CD14-positive monocyte (primary cell): ENCODE data around the gene PPM1H. TPM values are rescaled to one million over a fixed set of nuclear protein-coding genes. Genes with fewer than 3 reads are reported as not detected.

Experiments used
- DNase-seq, 3 donors: peaks; one replicate each; pipeline ENCODE4 v3.0.0-alpha.2; 2011 to 2022
- H2AFZ ChIP-seq: 2 replicates; pipeline ENCODE4 v1.6.0; 2012; ENCODE audit warnings: mild to moderate bottlenecking, low read depth, low read length, inconsistent platforms; ENCODE audit not compliant: insufficient read depth, poor library complexity, severe bottlenecking
- H3K27ac ChIP-seq, 2 donors: 1 replicate in 1 of 2; 2 replicates in 1 of 2; pipeline ENCODE4 v1.5.1; 2012 to 2013; ENCODE audit warnings: low read length in 2 of 2, control low read depth in 1 of 2, inconsistent platforms in 1 of 2, low read depth in 1 of 2, mild to moderate bottlenecking in 1 of 2
- H3K27me3 ChIP-seq, 2 donors: one replicate each; pipeline versions ENCODE4 v1.6.0 to v1.6.1; 2011 to 2013; ENCODE audit warnings: low read length in 2 of 2; ENCODE audit not compliant: control insufficient read depth in 2 of 2, insufficient read depth in 2 of 2
- H3K36me3 ChIP-seq, 2 donors: replicated peaks in 1 of 2; 1 replicate in 1 of 2; 2 replicates in 1 of 2; pipeline versions ENCODE4 v1.5.1 to v1.6.1; 2012 to 2013; ENCODE audit warnings: low read length in 2 of 2, control low read depth in 1 of 2, inconsistent platforms in 1 of 2, mild to moderate bottlenecking in 1 of 2; ENCODE audit not compliant: insufficient read depth in 2 of 2, control insufficient read depth in 1 of 2
- H3K4me1 ChIP-seq, 2 donors: 1 replicate in 1 of 2; 2 replicates in 1 of 2; pipeline versions ENCODE4 v1.5.1 to v1.6.1; 2012 to 2013; ENCODE audit warnings: low read length in 2 of 2, control low read depth in 1 of 2, inconsistent platforms in 1 of 2, mild to moderate bottlenecking in 1 of 2, moderate library complexity in 1 of 2; ENCODE audit not compliant: insufficient read depth in 2 of 2, control insufficient read depth in 1 of 2
- H3K4me2 ChIP-seq: replicated peaks from 2 replicates; pipeline ENCODE3; 2012; ENCODE audit warnings: low read length, moderate library complexity, mild to moderate bottlenecking; ENCODE audit not compliant: poor library complexity, severe bottlenecking; ENCODE audit errors: extremely low read depth
- H3K4me3 ChIP-seq, 3 experiments: fragments of 200-600 bp in 1 of 3; sonication (generic) in 1 of 3; replicated peaks in 1 of 3; 1 replicate in 2 of 3; 2 replicates in 1 of 3; pipeline ENCODE4 v1.5.1; 2011 to 2013; ENCODE audit warnings: low read length in 3 of 3, mild to moderate bottlenecking in 3 of 3, control low read depth in 2 of 3, low read depth in 2 of 3, inconsistent platforms in 1 of 3, moderate library complexity in 1 of 3
- H3K79me2 ChIP-seq: 2 replicates; pipeline ENCODE4 v1.6.0; 2012; ENCODE audit warnings: mild to moderate bottlenecking, control low read depth, inconsistent platforms, low read length, moderate library complexity; ENCODE audit not compliant: insufficient read depth
- H3K9ac ChIP-seq: 2 replicates; pipeline ENCODE4 v1.6.0; 2017; ENCODE audit warnings: low read length, mild to moderate bottlenecking; ENCODE audit not compliant: insufficient read depth, poor library complexity, severe bottlenecking
- H3K9me3 ChIP-seq, 2 donors: replicated peaks in 1 of 2; 1 replicate in 1 of 2; 2 replicates in 1 of 2; pipeline versions ENCODE4 v1.5.1 to v1.6.1; 2012 to 2013; ENCODE audit warnings: low read length in 2 of 2, control low read depth in 1 of 2; ENCODE audit not compliant: control insufficient read depth in 1 of 2, insufficient read depth in 1 of 2
- H4K20me1 ChIP-seq: 2 replicates; pipeline ENCODE4 v1.6.0; 2012; ENCODE audit warnings: mild to moderate bottlenecking, low read length, control low read depth, moderate library complexity; ENCODE audit not compliant: insufficient read depth
- H3K27ac Mint-ChIP-seq, 7 donors: one replicate each; pipeline ENCODE4 v1.8.0; 2020; ENCODE audit warnings: mild to moderate bottlenecking in 7 of 7, mixed read lengths in 7 of 7, moderate library complexity in 6 of 7, inconsistent platforms in 2 of 7
- H3K27me3 Mint-ChIP-seq, 3 donors: one replicate each; pipeline ENCODE4 v1.8.0; 2021 to 2022; ENCODE audit warnings: low read depth in 3 of 3, mild to moderate bottlenecking in 3 of 3, mixed read lengths in 3 of 3, moderate library complexity in 3 of 3, inconsistent platforms in 1 of 3
- H3K36me3 Mint-ChIP-seq, 2 donors: one replicate each; pipeline ENCODE4 v1.8.0; 2020; ENCODE audit warnings: mixed read lengths in 2 of 2, inconsistent platforms in 1 of 2, mild to moderate bottlenecking in 1 of 2
- H3K4me1 Mint-ChIP-seq: one replicate; pipeline ENCODE4 v1.8.0; 2020; ENCODE audit warnings: mild to moderate bottlenecking, mixed read lengths
- H3K4me3 Mint-ChIP-seq, 2 donors: one replicate each; pipeline ENCODE4 v1.8.0; 2020; ENCODE audit warnings: mild to moderate bottlenecking in 2 of 2, mixed read lengths in 2 of 2, moderate library complexity in 1 of 2
- H3K9me3 Mint-ChIP-seq, 7 donors: one replicate each; pipeline ENCODE4 v1.8.0; 2020 to 2022; ENCODE audit warnings: mixed read lengths in 7 of 7, mild to moderate bottlenecking in 6 of 7, moderate library complexity in 6 of 7, inconsistent platforms in 2 of 7
- WGBS: methylation state at CpG from one replicate; pipeline ENCODE4 v1.1.5; 2013; ENCODE audit warnings: missing lambda C conversion rate; ENCODE audit not compliant: insufficient coverage; 5-methylcytosine and 5-hydroxymethylcytosine counted together
- intact Hi-C, 2 donors: fragments of 100-400 bp; cut with micrococcal nuclease; formaldehyde crosslinking; loops; one replicate each; pipeline versions ENCODE4 v1.15.0 to v1.15.1; 2023
- polyA plus RNA-seq, 3 donors: library from polyadenylated mRNA; depleted of rRNA in 1 of 3; unstranded in 2 of 3; stranded (reverse) in 1 of 3; fragments of 300-500 nt in 2 of 3; fragments of >200 nt in 1 of 3; fragmentation: Illumina TruSeq in 2 of 3; gene quantifications; 1 replicate in 2 of 3; 2 replicates in 1 of 3; pipeline ENCODE4 v1.2.3, GENCODE V29; 2012 to 2021
- TF ChIP-seq, protein P1 (sequence below): fragments of 200-600 bp; IDR thresholded peaks from one replicate; pipeline ENCODE4 v1.8.0; 2022; ENCODE audit warnings: antibody characterized with exemption, mild to moderate bottlenecking

The PPM1H gene
- polyA plus RNA-seq, 3 donors = 1.5 to 2.8 (median 1.9) TPM

DNA sequence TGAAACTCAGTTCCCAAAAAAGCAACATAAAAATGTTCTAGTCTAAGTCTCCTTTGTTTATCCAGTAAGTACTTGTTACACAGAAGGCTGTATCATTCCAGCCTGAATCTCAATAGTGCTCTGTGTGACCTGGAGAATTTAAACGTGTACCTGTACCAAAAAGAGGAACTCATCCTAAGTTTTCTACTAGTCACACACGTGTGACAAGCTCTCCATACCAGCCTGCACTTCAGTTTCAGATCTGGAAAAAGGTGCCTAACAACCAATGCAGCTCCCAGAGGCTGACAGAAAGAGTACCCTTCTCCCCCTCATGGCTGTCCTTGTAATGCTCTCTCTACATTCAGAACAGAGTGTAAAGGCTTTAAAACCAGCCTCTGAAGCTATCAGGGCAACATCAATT is 27.4 kb downstream of the PPM1H start:
- Mint-ChIP-seq H3K4me3 (no peak overlapping the region), H3K27ac (no peak overlapping the region), H3K36me3 (peaks cover 3 to 6% of the 10 kb centered on the region in 2 donors), H3K27me3 (peaks cover 0 to 1% (median 0%) of the 10 kb centered on the region in 3 donors), H3K4me1 (peaks cover 9% of the 10 kb centered on the region), H3K9me3 (no peaks in the 10 kb centered on the region)
- Histone ChIP-seq H2AFZ (no peak overlapping the region), H3K9me3 (no peaks in the 10 kb centered on the region), H3K79me2 (no peaks in the 10 kb centered on the region), H3K36me3 (no peaks in the 10 kb centered on the region), H3K4me1 (peaks cover 10 to 13% of the 10 kb centered on the region in 2 donors), H4K20me1 (no peaks in the 10 kb centered on the region), H3K4me3 (no peak overlapping the region), H3K9ac (no peak overlapping the region), H3K27ac (no peak overlapping the region), H3K4me2 (no peak overlapping the region), H3K27me3 (no peaks in the 10 kb centered on the region)
- DNase-seq = no peak
- WGBS = 6% methylated on average over 2 of the region's 2 CpGs
- TF ChIP-seq, protein P1, sequence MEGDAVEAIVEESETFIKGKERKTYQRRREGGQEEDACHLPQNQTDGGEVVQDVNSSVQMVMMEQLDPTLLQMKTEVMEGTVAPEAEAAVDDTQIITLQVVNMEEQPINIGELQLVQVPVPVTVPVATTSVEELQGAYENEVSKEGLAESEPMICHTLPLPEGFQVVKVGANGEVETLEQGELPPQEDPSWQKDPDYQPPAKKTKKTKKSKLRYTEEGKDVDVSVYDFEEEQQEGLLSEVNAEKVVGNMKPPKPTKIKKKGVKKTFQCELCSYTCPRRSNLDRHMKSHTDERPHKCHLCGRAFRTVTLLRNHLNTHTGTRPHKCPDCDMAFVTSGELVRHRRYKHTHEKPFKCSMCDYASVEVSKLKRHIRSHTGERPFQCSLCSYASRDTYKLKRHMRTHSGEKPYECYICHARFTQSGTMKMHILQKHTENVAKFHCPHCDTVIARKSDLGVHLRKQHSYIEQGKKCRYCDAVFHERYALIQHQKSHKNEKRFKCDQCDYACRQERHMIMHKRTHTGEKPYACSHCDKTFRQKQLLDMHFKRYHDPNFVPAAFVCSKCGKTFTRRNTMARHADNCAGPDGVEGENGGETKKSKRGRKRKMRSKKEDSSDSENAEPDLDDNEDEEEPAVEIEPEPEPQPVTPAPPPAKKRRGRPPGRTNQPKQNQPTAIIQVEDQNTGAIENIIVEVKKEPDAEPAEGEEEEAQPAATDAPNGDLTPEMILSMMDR = no peak
- intact Hi-C loops = no loop called here

DNA sequence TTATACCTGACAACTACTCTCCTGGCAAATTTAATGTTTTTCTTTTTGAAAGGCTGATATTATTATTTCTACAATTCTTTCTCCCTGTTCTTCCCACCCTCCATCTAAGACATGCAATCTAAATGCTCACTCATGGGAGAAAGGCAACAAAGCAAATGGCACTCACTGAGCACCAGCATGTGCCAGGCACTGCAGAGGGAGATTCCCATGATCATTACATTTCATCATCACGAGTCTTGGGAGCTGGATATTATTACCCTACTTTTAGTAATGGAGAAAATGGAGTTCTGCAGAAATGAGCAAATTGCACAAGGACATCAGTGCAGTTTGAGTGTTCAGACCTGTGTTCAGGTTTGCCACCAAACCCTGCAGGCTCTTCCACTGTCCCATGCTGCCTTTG is 27.9 kb downstream of the PPM1H start:
- Histone ChIP-seq H3K4me3 (no peak overlapping the region), H3K79me2 (no peaks in the 10 kb centered on the region), H3K4me2 (no peak overlapping the region), H3K27ac (no peak overlapping the region), H3K9me3 (no peaks in the 10 kb centered on the region), H3K9ac (no peak overlapping the region), H3K36me3 (no peaks in the 10 kb centered on the region), H4K20me1 (no peaks in the 10 kb centered on the region), H3K27me3 (no peaks in the 10 kb centered on the region), H2AFZ (no peak overlapping the region), H3K4me1 (peaks cover 12 to 15% of the 10 kb centered on the region in 2 donors)
- TF ChIP-seq, protein P1 = no peak
- H3K36me3 Mint-ChIP-seq = peaks cover 3 to 6% of the 10 kb centered on the region in 2 donors
- WGBS = no CpG with 5 or more reads among the region's 1 CpG
- H3K27ac Mint-ChIP-seq = no peak overlapping the region
- no peaks in the 10 kb centered on the region for H3K9me3 Mint-ChIP-seq
- no peak for DNase-seq
- intact Hi-C loops = no loop called here
- peaks cover 9% of the 10 kb centered on the region for H3K4me1 Mint-ChIP-seq
- no peak overlapping the region for H3K4me3 Mint-ChIP-seq
- H3K27me3 Mint-ChIP-seq = no peaks in the 10 kb centered on the region
